DMS153 (cell line): ENCODE measurements around the gene LHFPL2.

Source experiments
- DNase-seq: peaks from one replicate; lab custom pipeline; 2025; lab: John Stamatoyannopoulos, UW

LHFPL2 gene

GRCh38 chr5:78618303-78618702 lies 30.3 kb downstream of the LHFPL2 start:
- DNase-seq = no peak

GRCh38 chr5:78615697-78616096 lies 32.9 kb downstream of the LHFPL2 start:
- no peak for DNase-seq

GRCh38 chr5:78614816-78615215 lies 33.8 kb downstream of the LHFPL2 start:
- no peak for DNase-seq

- no peak for DNase-seq
These were observed 34.8 kb downstream of the LHFPL2 start for GRCh38 chr5:78613756-78614155.

- DNase-seq = no peak
These were observed 35.4 kb downstream of the LHFPL2 start for GRCh38 chr5:78613151-78613533.

- no peak for DNase-seq
These were observed 36.1 kb downstream of the LHFPL2 start for GRCh38 chr5:78612227-78613150.

GRCh38 chr5:78611126-78611605 lies 37.4 kb downstream of the LHFPL2 start:
- no peak for DNase-seq

GRCh38 chr5:78610636-78611035 lies 37.9 kb downstream of the LHFPL2 start:
- DNase-seq = no peak

GRCh38 chr5:78610163-78610583 lies 38.4 kb downstream of the LHFPL2 start:
- DNase-seq = no peak

- DNase-seq = no peak
These were observed 40.7 kb downstream of the LHFPL2 start for GRCh38 chr5:78607864-78608263.

GRCh38 chr5:78606241-78606640 lies 42.3 kb downstream of the LHFPL2 start:
- no peak for DNase-seq

GRCh38 chr5:78605611-78606010 lies 43.0 kb downstream of the LHFPL2 start:
- no peak for DNase-seq

GRCh38 chr5:78604689-78605285 lies 43.8 kb downstream of the LHFPL2 start:
- DNase-seq = no peak

- no peak for DNase-seq
These were observed 44.9 kb downstream of the LHFPL2 start for GRCh38 chr5:78603636-78604175.

- DNase-seq = no peak
These were observed 46.2 kb downstream of the LHFPL2 start for GRCh38 chr5:78602400-78602799.

GRCh38 chr5:78601559-78602314 lies 46.8 kb downstream of the LHFPL2 start:
- DNase-seq = no peak

- no peak for DNase-seq
These were observed 47.7 kb downstream of the LHFPL2 start for GRCh38 chr5:78600687-78601414.

GRCh38 chr5:78598973-78599372 lies 49.6 kb downstream of the LHFPL2 start:
- DNase-seq = no peak

GRCh38 chr5:78597974-78598371 lies 50.6 kb downstream of the LHFPL2 start:
- no peak for DNase-seq

- no peak for DNase-seq
These were observed 51.3 kb downstream of the LHFPL2 start for GRCh38 chr5:78597068-78597973.
